Astrocyte of the cerebellum (primary cell): ENCODE data around the gene GPR152.

Source experiments
- DNase-seq: peaks from one replicate; pipeline ENCODE4 v3.0.0-alpha.2; 2011; ENCODE audit warnings: low read depth
- H3K4me3 ChIP-seq: 2 replicates; pipeline ENCODE4 v1.5.1; 2011; ENCODE audit warnings: mild to moderate bottlenecking, low read depth, low read length, moderate library complexity
- CTCF ChIP-seq: IDR thresholded peaks from 2 replicates; pipeline ENCODE4 v1.5.1; 2012; ENCODE audit warnings: low read length, low read depth, moderate library complexity, mild to moderate bottlenecking; ENCODE audit errors: missing control alignments
- in situ Hi-C: cut with HindIII; loops from 2 replicates; pipeline ENCODE4 v1.10.0; 2017; ENCODE audit warnings: low sequenced_read_pairs

The GPR152 gene

DNA sequence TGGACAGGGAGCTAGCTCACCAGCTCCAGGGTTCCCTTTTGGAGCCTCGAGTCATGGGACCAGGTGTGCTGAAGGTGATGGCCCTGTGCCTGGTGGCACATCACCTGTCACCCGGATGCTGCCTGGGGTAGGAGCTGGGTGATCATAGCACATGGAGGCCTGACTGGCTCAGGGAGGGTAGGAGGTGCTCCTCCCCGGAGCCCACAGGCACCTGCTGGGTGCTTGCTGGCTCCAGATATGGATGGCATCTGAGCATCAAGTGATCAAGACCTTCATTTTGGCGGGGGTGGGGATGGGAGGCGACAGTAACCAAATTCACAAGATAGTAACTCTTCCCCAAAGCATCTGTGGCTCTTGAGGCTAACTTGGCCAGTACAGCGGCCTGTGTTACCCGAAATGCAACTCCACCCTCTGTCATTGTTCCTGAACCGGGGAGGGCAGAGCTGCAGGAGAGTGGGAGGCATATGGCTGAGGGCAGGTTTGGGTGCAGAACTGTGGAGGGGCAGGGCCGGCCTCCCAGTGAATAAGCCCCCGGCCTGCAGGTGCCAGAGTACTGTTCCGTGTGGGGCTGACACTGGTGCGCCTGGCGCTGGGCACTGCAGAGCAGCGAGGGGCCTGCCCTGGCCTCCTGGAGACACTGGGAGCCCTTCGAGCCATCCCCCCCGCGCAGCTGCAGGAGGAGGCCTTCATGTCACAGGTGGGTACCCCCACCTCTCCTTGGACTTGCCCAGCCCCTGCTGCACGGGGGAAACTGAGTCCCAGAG, 43.9 kb downstream of the GPR152 start:
- no peak overlapping the region for H3K4me3 ChIP-seq
- in situ Hi-C loops, result no loop called here
- no peak for TF ChIP-seq CTCF
- DNase-seq, result no peak

GRCh38 chr11:67407688-67408163, 44.8 kb downstream of the GPR152 start:
- in situ Hi-C loops, result no loop called here
- no peak for DNase-seq
- no peak overlapping the region for H3K4me3 ChIP-seq
- no peak for TF ChIP-seq CTCF

DNA sequence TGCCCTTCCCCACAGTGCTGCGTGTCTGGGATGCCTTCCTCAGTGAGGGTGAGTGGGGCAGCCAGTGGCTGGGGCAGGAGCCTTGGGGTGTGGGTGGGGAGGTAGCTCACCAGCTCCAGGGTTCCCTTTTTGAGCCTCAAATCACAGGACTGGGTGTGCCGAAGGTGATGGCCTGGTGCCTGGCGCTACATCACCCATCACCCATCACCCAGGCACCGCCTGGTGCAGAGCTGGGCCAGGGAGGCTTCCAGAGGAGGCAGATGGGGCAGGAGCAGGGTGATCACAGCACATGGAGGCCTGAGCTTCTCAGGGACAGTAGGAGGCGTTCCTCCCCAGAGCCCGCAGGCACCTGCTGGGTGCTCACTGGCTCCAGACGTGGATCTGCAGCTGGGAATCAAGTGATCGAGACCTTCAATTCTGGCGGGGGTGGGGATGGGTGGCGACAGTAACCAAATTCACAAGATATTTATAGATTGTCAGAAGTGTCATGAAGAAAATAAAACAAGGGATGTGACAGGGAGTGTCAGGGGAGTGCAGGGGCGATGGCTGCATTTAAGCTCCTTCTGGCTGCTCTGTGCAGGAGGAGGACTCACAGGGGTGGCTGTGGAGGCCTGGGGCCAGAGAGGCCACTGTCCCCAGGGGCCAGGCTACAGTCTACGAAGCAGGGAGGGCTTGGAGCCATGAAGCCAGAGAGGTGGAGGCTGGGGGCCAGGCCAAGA, 45.4 kb downstream of the GPR152 start:
- no peak for DNase-seq
- in situ Hi-C loops, result no loop called here

GRCh38 chr11:67406420-67406968, 46.0 kb downstream of the GPR152 start:
- no peak for TF ChIP-seq CTCF
- no peak overlapping the region for H3K4me3 ChIP-seq
- no peak for DNase-seq
- in situ Hi-C loops, result no loop called here

More for the DNA sequence above, 45.4 kb downstream of the GPR152 start:
- no peak for TF ChIP-seq CTCF
- no peak overlapping the region for H3K4me3 ChIP-seq

GRCh38 chr11:67405688-67406339, 46.7 kb downstream of the GPR152 start:
- DNase-seq, result no peak
- in situ Hi-C loops, result no loop called here
- TF ChIP-seq CTCF, result no peak
- H3K4me3 ChIP-seq, result no peak overlapping the region

DNA sequence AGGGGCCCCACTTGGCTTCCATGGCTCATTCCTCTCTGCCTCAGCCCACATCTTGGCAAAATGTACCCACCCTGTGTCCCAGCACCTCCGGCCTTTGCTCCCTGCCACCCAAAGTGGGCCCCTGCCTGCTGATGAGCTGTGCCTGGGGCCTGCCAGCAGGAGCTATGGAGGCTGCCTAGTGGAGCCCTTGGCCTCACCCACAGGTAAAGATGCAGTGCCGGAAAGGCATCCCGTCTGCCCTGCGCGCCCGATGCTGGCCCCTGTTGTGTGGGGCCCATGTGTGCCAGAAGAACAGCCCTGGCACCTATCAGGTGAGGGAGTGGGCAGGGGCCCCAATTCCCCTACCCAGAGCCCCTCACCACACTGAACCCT, 47.3 kb downstream of the GPR152 start:
- no peak for TF ChIP-seq CTCF
- no peak overlapping the region for H3K4me3 ChIP-seq
- no peak for DNase-seq
- in situ Hi-C loops, result no loop called here
